HG03103 (cell line): Measurements from ENCODE around the gene HTR4.
"Not testable (repeated sequence)": the region's sequence is repeated elsewhere in the genome, so short reads cannot be mapped to it uniquely, and the experiment has no call there.

Experiments
- ATAC-seq: cut with Tn5 transposase; IDR thresholded peaks from one replicate; pipeline ENCODE4 v1.9.1; 2021; ENCODE audit warnings: low read depth; ENCODE audit not compliant: unreplicated experiment

Gene HTR4

DNA sequence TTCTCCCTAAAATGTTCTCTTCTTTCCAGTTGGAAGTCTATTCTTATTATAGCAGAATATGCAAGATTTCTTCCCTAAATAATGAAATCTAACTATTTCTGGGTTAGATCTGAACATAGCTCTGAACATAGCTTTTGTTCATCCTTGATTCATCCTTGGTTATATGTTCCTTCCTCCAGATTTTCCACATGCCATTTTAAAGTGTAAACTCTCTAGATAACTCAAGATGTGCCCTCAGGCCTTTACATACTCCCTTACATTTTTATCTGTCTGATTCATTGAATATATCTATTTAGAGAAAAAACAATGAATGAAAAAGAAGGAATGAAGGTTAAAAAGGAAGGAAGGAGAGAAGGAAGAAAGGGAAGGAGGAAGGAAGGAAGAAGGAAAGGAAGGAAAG lies 169.7 kb downstream of the HTR4 start:
- no peak for ATAC-seq

DNA sequence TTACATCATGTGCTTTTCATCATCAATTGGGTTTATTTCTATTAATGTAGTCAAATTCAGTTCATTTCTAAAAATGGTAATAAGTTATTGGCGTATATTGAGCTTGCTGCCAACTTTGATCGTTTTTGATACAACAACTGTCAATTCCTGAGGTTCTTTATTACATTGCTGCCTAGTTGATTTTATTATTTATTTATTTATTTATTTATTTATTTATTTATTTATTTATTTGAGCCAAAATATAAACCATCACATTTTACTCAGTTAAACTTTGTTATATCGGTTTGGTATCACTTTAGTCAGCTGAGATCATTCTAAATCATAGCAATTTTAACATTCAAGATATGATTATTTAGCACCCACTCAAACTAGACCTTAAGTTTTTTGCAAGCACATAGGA lies 170.6 kb downstream of the HTR4 start:
- no peak for ATAC-seq

DNA sequence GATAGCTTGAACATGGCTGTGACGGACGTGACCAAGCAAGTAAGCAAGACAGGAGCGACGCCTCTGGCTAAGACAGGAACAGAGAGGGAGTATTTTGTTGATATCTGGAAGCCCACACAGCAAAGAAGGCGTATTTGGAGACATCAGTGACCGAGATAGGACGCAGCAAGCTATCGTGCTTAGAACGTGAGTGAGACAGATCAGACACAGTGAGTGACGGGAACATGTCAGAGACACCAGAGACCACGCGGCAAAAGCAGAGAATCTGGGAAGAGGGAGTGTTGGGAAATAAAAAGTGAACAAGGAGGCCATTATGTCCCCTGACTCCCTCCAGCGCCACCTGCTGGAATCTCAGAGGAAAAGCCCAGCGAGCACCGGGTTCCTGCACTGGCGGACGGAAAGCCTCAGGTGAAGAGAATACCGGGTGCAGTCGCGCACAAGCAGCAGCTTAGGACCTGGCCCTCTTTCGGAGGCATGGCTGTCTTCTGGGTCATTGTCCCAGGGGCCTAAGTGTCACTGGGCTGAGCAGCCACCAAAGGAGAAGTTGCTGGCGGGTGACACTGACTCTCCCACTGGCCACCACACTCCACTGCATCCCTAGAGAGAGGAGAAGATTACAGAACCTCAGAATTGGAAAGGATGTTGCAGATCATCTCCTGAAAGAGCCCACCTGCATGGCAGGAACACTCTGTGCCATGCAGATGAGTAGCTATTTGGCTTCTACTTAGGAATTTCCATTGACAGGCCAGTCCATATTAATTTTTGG lies 171.4 kb downstream of the HTR4 start:
- ATAC-seq, result peak; percentile 95

DNA sequence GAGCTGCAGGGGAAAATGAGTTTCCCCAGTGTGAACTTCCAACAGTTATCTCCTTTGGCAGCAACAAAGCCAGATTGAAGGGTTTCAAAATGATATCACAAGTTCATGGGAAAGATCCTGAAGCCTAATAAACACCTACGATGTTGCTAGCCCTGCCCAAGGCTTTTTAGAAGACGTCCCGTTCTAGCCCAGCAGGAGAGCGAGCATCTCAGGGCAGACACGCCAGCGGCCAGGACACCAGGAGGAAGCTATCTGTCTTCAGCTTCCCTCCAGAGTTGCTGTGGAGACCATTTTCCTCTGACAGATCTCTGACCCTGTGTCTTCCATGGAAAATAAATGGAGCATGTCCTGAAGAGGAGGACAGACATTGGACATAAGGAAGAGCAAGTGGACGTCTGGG lies 172.1 kb downstream of the HTR4 start:
- no peak for ATAC-seq

DNA sequence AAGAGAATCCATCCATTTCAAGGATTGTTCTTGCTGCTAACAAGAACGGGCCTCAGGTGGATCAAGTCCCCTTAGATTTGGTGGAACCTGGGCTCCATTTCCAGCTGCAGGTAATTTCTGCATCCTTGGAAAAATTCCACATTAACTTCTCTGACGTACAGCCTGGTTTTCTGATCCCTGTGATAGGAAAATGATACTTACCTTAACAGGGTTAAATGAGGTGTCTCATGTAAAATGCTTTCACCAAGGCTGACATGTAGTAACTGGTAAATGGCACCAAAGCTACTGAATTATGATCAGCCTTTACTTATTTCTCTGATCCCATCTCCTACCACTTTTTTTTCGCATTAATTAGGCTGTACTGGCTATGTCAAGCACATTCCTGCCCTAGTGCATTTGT lies 176.9 kb downstream of the HTR4 start:
- ATAC-seq, result no peak

DNA sequence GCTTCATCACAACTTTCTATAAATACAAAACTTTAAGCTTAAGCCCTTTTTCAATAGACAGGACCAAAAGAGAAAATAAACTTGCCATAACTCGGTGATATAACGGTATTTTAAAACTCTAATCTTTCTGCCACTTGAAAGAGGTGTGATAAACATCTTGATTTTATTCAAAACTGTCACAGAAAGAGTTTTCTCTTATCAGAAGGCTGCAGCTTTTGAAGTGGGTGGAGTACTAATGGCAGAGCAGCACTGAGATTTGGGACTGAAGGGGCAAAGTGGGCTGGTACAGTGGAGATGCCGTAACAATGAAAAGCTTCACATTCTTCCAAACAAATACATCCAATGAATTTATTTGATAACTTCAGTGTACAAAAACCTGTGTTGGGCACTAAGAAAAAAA lies 178.0 kb downstream of the HTR4 start:
- no peak for ATAC-seq

DNA sequence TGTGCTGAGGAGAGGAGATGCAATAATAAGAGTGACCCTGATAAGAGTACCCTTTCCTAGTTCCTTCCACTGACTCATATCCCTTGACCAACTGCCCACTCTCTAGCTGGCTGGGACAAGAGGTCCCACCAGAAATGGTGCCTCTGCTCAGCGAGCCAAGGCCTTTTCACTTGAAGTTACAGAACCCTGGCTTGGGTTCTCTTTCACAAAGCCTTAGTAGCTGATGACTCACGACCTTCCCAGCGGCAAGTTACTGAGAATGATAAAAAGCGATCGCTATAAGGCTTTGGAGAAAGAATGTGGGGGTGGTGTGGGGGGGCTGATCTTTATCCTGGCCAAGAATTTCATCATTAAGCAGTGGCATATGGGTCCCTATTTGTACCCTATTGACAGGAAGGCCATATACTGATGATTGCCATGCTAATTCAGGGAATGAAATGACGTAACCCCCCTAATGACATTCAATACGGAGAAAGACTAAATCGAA lies 180.3 kb downstream of the HTR4 start:
- ATAC-seq, result no peak

DNA sequence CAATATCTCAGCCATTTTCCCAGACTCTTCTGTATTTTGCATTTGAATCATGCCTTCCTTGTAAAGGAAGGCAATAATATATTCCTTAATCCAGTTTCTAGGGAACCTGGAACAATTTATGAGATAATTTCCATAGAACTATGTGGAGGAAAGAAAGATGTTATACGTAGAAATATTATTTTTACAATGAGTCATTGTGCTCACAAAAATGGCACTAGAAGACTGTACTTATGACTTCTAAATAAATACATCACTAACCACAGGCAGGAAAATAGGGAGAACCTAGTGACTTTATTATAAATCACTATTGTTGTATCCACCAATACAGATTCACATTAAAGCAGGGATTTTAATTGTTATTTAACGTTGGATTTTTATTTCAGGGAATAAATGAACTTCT lies 182.9 kb downstream of the HTR4 start:
- ATAC-seq, result no peak

DNA sequence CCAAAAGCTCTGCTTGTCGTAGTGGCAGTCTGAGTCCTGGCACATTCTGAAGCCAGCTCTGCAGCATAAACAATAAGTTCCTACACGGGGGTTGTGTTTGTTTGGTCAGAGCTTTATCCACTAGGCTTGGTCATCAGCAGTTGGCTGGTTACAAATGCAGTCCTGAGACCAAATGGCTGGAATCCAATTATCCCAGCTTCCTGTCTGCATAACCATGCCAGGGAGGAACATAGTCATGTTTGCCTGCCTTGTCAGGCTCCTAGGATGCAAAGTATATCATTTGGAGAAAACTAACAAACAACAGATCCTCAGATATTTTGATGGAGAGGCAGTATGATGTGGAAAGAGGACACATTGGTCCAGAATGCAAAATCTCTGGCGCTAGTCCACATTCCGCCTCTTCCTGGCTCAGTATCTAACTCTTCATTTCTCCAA lies 184.8 kb downstream of the HTR4 start:
- ATAC-seq, result no peak

DNA sequence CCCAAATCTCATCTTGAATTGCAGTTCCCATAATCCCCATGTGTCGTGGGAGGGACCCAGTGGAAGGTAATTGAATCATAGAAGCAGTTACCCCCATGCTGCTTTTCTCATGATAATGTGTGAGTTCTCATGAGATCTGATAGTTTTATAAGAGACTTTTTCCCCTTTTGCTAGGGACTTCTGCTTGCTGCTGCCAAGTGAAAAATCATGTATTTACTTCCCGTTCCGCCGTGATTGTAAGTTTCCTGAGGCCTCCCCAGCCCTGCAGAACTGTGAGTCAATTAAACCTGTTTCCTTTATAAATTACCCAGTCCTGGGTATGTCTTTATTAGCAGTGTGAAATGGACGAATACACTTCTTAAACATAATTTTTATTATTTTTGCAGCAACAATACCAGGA lies 185.6 kb downstream of the HTR4 start:
- not testable (repeated sequence) for ATAC-seq

DNA sequence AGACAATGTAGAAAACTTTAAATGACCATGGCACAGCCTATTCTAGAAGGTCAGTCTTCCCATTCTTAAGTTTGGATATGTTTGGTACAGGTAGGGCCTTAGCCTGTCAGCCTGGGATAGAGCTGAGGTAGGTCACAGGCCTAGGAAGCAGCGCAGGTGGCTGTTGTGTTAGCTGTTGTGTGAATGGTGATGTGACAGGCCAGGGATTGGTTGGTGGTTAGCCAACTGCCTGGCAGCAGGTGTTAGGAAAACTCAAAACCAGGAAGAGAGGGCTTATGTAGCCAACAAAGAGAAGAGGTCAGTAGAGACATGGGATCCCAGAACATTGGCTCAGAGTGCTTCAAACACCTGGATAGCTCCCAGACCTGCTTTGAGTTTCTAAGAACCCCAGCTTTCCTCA lies 186.4 kb downstream of the HTR4 start:
- no peak for ATAC-seq

DNA sequence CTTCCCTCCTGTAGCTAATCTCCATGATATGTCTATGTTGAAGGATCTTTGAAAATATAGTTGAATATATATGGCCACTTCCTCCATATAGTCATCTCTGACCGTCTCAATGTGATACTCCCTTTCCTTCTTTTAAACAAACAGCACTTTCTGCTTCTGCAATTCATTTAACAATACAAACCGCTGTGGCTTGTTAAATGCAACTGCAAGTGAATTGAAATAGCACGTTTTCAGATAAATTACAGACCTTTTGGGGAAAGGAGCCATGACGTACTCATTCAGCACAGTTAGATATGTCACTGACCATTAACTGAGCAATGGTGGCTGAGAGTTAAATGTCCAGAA lies 188.1 kb downstream of the HTR4 start:
- no peak for ATAC-seq

DNA sequence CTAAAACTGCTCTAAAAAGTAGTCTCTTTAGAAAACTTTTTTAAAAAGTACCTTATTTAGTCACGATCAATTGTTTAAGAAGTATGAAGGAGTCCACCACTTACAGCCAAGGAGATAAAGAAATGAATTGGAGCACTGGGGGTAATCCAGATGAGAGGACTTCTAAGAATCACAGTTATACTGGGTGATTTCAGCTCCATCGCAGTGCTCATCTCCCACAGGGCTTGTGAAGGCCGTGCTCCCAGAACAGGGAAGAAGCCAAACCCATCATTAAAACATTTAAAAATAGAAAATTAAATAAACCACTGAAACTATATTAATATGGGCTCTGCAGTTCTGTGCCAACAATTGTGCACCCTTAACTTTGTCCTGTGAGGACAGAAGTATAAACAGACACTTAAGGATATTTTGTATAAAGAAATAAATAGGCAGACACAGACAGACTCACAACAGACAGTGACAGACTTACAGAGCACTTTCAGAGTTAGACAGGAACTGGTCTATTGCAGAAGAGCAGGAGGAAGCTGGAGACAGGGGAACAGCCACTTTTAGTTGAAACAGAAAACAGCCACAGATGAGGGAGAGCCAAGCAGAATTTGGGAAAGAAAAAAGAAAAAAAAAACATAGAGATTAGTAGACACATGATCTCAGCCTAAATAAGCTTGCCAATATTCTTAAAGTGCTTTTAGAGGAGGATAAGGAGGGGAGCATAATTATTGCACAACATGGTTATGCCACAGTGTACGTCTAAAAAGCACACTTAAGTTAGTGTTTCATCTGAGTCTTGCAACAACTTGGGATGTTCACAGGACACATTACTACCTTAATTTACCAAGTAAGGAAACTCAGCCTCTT lies 188.7 kb downstream of the HTR4 start:
- ATAC-seq, result no peak

DNA sequence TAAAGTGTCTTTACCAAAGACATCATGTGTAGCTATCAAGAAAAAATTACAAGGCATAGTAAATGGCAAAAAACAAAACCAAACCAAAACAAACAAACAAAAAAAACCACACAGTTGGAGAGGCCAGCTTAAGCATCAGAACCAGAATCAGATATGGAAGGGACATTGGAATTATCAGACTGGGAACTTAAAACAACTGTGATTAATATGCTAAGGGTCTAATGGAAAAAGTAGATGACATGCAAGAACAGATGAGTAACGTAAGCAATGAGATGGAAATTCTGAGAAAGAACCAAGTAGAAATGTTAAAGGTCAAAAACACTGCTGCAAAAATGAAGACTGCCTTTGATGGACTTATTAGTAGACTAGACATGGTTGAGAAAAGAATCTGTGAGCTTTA lies 194.7 kb downstream of the HTR4 start:
- no peak for ATAC-seq

DNA sequence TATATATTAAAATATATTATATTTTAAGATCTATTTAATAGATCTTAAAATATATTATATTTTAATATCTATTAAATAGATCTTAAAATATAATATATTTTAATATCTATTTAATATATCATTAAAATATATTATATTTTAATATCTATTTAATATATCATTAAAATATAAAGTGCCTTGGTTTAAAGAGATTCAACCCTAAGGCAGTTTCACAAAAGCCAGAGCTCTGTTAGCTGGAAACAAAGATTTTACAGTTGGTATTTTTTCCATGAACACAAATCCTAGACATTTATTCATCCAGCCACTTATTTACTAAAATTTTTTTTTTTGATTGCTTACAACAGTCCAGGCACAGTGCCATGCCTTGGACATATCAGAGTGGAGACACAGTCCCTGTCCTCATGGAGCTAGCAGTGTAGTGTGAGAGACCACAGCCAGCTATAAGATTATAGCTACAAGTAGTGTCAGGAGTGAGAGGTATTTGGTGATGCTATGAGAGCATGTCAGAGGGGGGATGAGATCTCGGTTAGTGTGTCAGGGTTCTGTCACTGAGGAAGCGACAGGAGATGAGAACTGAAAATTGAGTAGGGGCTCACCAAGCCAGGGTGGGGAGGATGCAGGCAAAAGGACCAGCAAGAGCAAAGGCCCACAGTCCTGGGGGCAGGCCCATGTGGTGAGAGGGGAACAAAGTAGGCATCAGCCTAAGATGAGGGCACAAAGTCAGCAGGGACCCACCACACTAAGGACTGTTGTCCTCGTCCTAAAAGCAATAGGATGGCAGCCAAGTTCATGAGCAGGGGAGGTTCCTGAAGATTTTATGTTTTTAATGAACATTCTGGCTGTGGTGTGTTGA lies 196.1 kb downstream of the HTR4 start:
- no peak for ATAC-seq

DNA sequence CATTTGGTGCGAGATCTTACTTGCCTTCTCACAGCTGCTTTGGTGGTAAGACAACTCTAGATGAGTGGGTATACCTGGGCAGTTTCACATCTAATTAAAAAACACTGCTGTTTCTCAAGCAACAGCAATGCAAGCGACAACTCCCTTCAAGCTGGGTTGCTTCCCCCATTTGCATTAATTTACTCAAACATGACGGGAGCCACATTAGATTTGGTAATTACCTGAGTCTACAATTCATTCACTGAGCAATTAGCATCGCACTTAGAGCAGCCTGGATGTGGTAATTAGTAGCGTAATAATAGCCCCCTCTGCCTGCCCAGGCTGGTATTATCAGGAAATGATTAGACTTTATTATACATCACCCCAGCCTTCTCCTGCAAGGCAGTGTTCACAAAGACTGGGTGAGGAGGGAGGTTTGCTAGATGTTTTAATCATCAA lies 197.1 kb downstream of the HTR4 start:
- ATAC-seq, result no peak

DNA sequence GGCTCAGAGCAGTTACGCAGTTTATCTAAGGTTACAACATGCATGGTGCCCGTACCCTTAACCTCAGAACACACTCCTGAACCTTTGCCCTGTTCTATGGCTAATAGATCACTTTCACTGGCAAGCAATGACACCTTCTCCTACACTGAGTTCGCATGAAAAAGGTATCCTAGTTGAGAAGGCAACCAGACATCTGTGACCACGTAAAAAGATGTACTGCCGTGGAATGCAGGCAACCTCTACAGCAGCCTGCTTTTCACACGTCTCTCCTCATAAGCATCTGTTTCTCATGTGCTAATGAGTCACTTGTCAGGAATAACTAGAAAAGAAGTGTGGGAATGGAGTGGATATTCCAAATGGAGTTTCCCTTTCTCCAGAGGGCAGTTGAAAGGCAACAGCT lies 199.1 kb downstream of the HTR4 start:
- no peak for ATAC-seq

DNA sequence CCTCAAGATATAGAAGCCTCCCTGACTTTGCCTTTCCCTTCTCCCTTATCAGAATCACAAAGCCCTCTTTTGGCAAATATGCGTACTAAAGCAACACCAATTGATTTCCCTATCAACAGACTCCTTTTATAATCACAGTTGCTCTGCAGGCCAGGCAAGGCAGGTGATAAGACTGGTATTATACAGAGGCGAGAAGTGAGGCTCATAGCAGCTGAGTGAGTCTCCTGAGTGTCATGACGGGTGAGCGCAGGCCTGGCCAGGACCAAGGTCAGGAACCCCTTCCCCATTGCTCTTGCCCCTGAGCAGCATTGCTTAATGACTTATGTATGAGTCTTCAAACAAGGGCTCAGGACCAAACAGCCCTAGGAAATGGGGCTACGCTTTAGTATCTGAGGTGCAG lies 199.8 kb downstream of the HTR4 start:
- ATAC-seq, result no peak

DNA sequence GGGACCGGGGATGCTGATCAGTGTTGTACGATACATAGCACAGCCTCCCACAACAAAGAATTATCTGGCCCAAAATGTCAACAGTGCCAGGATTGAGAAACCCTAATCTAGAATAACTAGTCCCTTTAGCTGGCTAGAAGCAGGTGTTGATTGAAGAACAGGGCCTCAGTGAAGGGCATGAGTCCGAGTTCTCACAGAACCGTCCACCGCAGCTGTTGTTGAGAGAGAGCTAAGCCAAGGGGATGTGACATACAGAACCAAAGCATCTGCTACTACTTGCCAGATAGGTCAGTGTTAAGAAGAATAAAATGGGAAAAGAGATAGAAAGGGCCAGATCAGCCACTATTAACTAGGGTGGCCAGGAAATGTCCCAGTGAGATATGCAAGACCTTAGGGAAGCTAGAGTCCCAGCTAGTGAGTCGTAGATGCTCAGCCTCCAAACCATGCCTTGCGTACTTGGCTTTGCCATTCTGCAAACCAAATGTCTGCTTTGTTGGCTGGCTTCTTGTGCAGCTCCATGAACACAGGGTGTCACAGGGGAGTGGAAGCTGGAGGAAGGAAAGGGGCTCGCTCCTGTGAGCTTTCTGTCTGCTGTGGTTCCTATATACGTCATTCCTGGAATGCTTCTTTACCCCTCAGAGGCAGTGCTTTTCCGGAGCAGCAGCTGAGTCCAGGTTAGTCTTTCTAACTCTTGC lies 201.7 kb downstream of the HTR4 start:
- ATAC-seq, result no peak

DNA sequence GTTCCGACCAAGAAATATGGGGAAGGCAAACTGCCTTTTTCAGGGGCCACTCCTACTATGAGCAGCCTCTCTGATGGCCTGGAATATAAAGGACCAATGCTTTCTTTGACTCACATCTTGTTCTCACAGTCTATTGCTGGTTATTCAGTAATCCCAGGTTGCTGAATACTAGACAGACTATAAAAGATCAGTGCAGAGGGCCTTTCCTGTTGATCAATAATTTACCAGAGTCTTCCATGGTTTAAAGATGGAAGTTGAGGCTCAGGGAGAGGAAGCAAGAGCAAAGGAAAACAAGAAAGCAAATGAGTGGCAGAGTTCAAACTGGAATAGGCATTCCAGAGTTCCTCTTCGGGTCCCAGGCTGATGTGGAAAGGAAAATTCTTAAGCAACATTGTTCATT lies 207.7 kb downstream of the HTR4 start:
- ATAC-seq, result no peak
